ENCODE measurements around the gene KIAA1755. TPM values are rescaled to one million over a fixed set of nuclear protein-coding genes. Genes with fewer than 3 reads are reported as not detected.

Gene KIAA1755
- total and polyA plus RNA-seq, 10 of the 15 experiments (the other 5 are each of a cell fraction or from before 2014, with no cell fraction given) = not detected

DNA sequence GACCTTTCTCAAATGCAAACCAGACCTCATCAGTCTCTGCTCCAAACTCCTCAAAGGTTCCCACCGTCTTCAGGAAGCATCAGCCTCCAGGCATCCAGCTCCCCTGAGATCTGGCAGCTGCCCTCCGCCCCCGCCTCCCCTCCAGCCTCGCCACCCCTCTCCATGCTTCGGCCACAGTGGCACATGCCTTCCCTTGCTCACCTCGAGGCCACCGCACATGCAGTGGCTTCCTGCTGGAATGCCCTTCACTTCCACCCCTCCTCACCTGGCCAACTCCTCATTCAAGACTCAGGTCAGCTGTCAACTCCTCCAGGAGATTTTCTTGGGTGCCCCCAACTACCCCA is 13.4 kb downstream of the KIAA1755 start:
- TF ChIP-seq POLR2AphosphoS5 (IDR thresholded peaks at IDR 0.05; ENCODE audit: low read length) (no peak), ZNF622 (IDR thresholded peaks at IDR 0.05) (no peak), ZNF687 (IDR thresholded peaks at IDR 0.05) (no peak), RFX5 (IDR thresholded peaks at IDR 0.05; ENCODE audit: low read depth, low read length) (no peak), ATF3 (IDR thresholded peaks at IDR 0.05; ENCODE audit: borderline replicate concordance, extremely low read depth, low read depth, low read length) (no peak), TCF3 (IDR thresholded peaks at IDR 0.05; ENCODE audit: borderline replicate concordance, insufficient read depth, low read depth, low read length) (no peak), SMC3 (IDR thresholded peaks at IDR 0.05; ENCODE audit: borderline replicate concordance, low read length) (no peak), HDAC2 (IDR thresholded peaks at IDR 0.05) (no peak), CBX5 (IDR thresholded peaks at IDR 0.05; ENCODE audit: low read depth) (no peak)
- TF ChIP-seq, protein P1, sequence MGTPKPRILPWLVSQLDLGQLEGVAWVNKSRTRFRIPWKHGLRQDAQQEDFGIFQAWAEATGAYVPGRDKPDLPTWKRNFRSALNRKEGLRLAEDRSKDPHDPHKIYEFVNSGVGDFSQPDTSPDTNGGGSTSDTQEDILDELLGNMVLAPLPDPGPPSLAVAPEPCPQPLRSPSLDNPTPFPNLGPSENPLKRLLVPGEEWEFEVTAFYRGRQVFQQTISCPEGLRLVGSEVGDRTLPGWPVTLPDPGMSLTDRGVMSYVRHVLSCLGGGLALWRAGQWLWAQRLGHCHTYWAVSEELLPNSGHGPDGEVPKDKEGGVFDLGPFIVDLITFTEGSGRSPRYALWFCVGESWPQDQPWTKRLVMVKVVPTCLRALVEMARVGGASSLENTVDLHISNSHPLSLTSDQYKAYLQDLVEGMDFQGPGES (IDR thresholded peaks at IDR 0.05) = no peak
- in situ Hi-C loops (cut with MboI) = no loop called here

More for the DNA sequence above, 13.4 kb downstream of the KIAA1755 start:
- H4K20me1 ChIP-seq (ENCODE audit: control insufficient read depth, insufficient read depth) = no peaks in the 10 kb centered on the region
- CTCF ChIA-PET = no interaction called here
- H3K4me3 ChIP-seq = no peak overlapping the region
- intact Hi-C loops (cut with micrococcal nuclease; ENCODE audit: unreplicated experiment) = no loop called here
- FAIRE-seq (no peak), ATAC-seq (no peak), DNase-seq (ENCODE audit: low read depth, low spot score) (no peak)
- no peak overlapping the region for H3K4me2 ChIP-seq (ENCODE audit: control insufficient read depth, insufficient read depth)
- WGBS (ENCODE audit: insufficient coverage, insufficient replicate concordance, low lambda C conversion rate, missing lambda C conversion rate) = 43% methylated on average over 7 of the region's 7 CpGs
- H3K4me1 ChIP-seq (ENCODE audit: control insufficient read depth, insufficient read depth, low read length) = no peaks in the 10 kb centered on the region
- H2AFZ ChIP-seq (ENCODE audit: control insufficient read depth, low read depth, low read length) = no peak overlapping the region
- H3K27ac ChIP-seq (ENCODE audit: control insufficient read depth, insufficient read depth) = no peak overlapping the region
- no peak overlapping the region for H3K9ac ChIP-seq (ENCODE audit: control insufficient read depth, insufficient read depth, low read length)
- no peaks in the 10 kb centered on the region for H3K36me3 ChIP-seq (ENCODE audit: control insufficient read depth in 2 of 2, insufficient read depth in 2 of 2, low read length in 1 of 2)
- no peaks in the 10 kb centered on the region for H3K79me2 ChIP-seq (ENCODE audit: control insufficient read depth, insufficient read depth, low read length)
- SMC1A ChIA-PET (ENCODE audit: uncharacterized antibody, unreplicated experiment) = no interaction called here
- RAD21 ChIA-PET (ENCODE audit: unreplicated experiment) = no interaction called here
- H3K9me3 ChIP-seq (replicated peaks; ENCODE audit: control insufficient read depth, insufficient read depth, low read length) = peaks cover 8% of the 10 kb centered on the region; the same call in 2 of the 3 replicates
- no peaks in the 10 kb centered on the region for H3K27me3 ChIP-seq (replicated peaks in 1 of 2; ENCODE audit: control insufficient read depth in 2 of 2, insufficient read depth in 2 of 2, low read length in 1 of 2)
- BruUV-seq (replicated peaks) = no TSS peak
- POLR2A ChIA-PET = no interaction called here

Measured in GM12878 (cell line).